Keratinocyte (primary cell): Measurements from ENCODE around the gene PTPRN2. TPM values are rescaled to one million over a fixed set of nuclear protein-coding genes. Genes with fewer than 3 reads are reported as not detected.

Source experiments
- DNase-seq: peaks from one replicate; pipeline ENCODE4 v3.0.0-alpha.2; 2011; ENCODE audit warnings: low read depth, missing footprints, low spot score
- FAIRE-seq: peaks from 2 replicates; lab custom pipeline; 2011; peaks lifted over from hg19 to GRCh38; lab: Jason Lieb, UNC
- H2AFZ ChIP-seq: 2 replicates; pipeline ENCODE4 v1.6.0; 2012; ENCODE audit warnings: low read length, control low read depth, inconsistent platforms; ENCODE audit not compliant: control insufficient read depth
- H3K27ac ChIP-seq: 2 replicates; pipeline ENCODE4 v1.5.1; 2011; ENCODE audit warnings: low read length; ENCODE audit not compliant: control insufficient read depth, insufficient read depth
- H3K27me3 ChIP-seq: 3 replicates; pipeline ENCODE4 v1.6.0; 2011; ENCODE audit warnings: low read length; ENCODE audit not compliant: control insufficient read depth, insufficient read depth; ENCODE audit errors: extremely low read depth
- H3K36me3 ChIP-seq, 2 experiments: 2 replicates in 1 of 2; 3 replicates in 1 of 2; pipeline ENCODE4 v1.5.1; 2011; ENCODE audit warnings: low read length in 2 of 2, mild to moderate bottlenecking in 1 of 2; ENCODE audit not compliant: control insufficient read depth in 2 of 2, insufficient read depth in 2 of 2; ENCODE audit errors: extremely low read depth in 1 of 2
- H3K4me1 ChIP-seq: 3 replicates; pipeline ENCODE4 v1.5.1; 2011; ENCODE audit warnings: low read length; ENCODE audit not compliant: control insufficient read depth, insufficient read depth; ENCODE audit errors: extremely low read depth
- H3K4me2 ChIP-seq: 3 replicates; pipeline ENCODE4 v1.6.0; 2011; ENCODE audit warnings: low read depth, low read length; ENCODE audit not compliant: control insufficient read depth, insufficient read depth; ENCODE audit errors: extremely low read depth
- H3K4me3 ChIP-seq, 3 experiments: fragments of 200-600 bp in 1 of 3; sonication (generic) in 1 of 3; 2 replicates in 2 of 3; 3 replicates in 1 of 3; pipeline ENCODE4 v1.5.1; 2011 to 2016; ENCODE audit warnings: low read length in 3 of 3, mild to moderate bottlenecking in 3 of 3, control low read depth in 2 of 3, inconsistent platforms in 1 of 3, low read depth in 1 of 3, mixed read lengths in 1 of 3, mixed run types in 1 of 3, moderate library complexity in 1 of 3; ENCODE audit not compliant: control insufficient read depth in 2 of 3, insufficient read depth in 2 of 3; ENCODE audit errors: extremely low read depth in 1 of 3
- H3K79me2 ChIP-seq: 2 replicates; pipeline ENCODE4 v1.6.0; 2012; ENCODE audit warnings: low read length; ENCODE audit not compliant: control insufficient read depth, insufficient read depth
- H3K9ac ChIP-seq: 3 replicates; pipeline ENCODE4 v1.6.0; 2011; ENCODE audit warnings: low read length; ENCODE audit not compliant: control insufficient read depth, insufficient read depth; ENCODE audit errors: extremely low read depth
- H3K9me1 ChIP-seq: 3 replicates; pipeline ENCODE4 v1.6.0; 2011; ENCODE audit warnings: low read length; ENCODE audit not compliant: control insufficient read depth, insufficient read depth; ENCODE audit errors: extremely low read depth
- H3K9me3 ChIP-seq: 2 replicates; pipeline ENCODE4 v1.5.1; 2012; ENCODE audit warnings: low read depth, low read length; ENCODE audit not compliant: control insufficient read depth
- H4K20me1 ChIP-seq: 3 replicates; pipeline ENCODE4 v1.6.0; 2011; ENCODE audit warnings: low read length; ENCODE audit not compliant: control insufficient read depth, insufficient read depth; ENCODE audit errors: extremely low read depth
- CTCF ChIP-seq, 3 experiments: IDR thresholded peaks in 1 of 3; conservative IDR thresholded peaks in 1 of 3; optimal IDR thresholded peaks in 1 of 3; 2 replicates in 2 of 3; 3 replicates in 1 of 3; pipeline versions ENCODE3 to v1.5.1; 2011; ENCODE audit warnings: low read length in 3 of 3, mild to moderate bottlenecking in 3 of 3, moderate library complexity in 2 of 3, control low read depth in 1 of 3, inconsistent platforms in 1 of 3; ENCODE audit not compliant: insufficient read depth in 2 of 3; ENCODE audit errors: extremely low read depth in 1 of 3
- EZH2 ChIP-seq: IDR thresholded peaks from one replicate; pipeline ENCODE4 v1.6.1; 2012; ENCODE audit warnings: inconsistent platforms, mild to moderate bottlenecking, low read length, moderate library complexity
- dilution Hi-C: fragments of 300-500 bp; cut with MboI; formaldehyde crosslinking; loops from one replicate; pipeline ENCODE4 v1.7.0; 2020; ENCODE audit warnings: low sequenced_read_pairs; ENCODE audit not compliant: extremely low pct_ligation_motif_present
- polyA plus RNA-seq, 5 experiments: library from polyadenylated mRNA; depleted of rRNA in 3 of 5; stranded (reverse) in 3 of 5; stranded (forward) in 1 of 5; unstranded in 1 of 5; fragments of >200 nt; gene quantifications; 1 replicate in 1 of 5; 2 replicates in 3 of 5; 3 replicates in 1 of 5; pipeline versions ENCODE4 v1.2.1 to v1.2.3, GENCODE V29; 2011 to 2012; ENCODE audit warnings: missing spikeins in 2 of 5, low read depth in 1 of 5, low replicate concordance in 1 of 5

PTPRN2 gene
- polyA plus RNA-seq, 1 donor (not counting 4 experiments of a cell fraction or from before 2014, with no cell fraction given): not detected

DNA sequence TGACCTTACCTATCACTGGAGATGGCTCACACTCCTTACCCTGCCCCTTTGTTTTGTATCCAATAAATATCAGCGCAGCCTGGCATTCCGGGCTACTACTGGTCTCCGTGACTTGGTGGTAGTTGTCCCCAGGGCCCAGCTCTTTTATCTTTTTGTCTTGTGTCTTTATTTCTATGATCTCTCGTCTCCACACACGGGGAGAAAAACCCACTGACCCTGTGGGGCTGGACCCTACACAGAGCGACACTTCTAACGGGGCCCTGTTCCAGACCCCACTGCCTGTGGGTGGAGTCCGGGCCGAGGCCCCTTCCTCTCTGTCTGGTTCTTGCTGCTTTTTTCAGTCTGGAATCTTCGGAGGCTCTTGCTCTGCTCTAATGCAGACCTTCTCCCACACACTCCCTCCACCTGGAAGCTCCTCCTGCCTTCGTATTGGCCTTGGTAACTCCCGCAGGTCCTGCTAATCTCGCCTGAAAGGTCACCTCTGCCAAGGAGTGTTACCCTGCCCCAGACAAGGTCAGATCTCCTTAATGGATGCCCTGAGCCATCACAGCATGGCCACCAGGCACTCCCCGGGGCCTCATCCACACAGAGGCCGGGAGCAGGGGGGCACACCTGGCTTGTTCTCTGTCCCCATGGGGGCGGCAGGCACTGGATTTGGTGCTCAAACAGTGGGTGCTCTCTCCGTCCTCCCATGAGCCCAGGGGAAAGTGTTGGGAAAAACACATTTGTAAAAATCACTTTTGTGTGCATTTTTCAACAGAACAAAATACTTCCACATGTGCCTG lies 531.7 kb downstream of the PTPRN2 start:
- dilution Hi-C loops: no loop called here
- no peak overlapping the region for H3K9ac ChIP-seq
- H4K20me1 ChIP-seq: no peaks in the 10 kb centered on the region
- H3K79me2 ChIP-seq: no peaks in the 10 kb centered on the region
- H3K36me3 ChIP-seq: no peaks in the 10 kb centered on the region
- FAIRE-seq: no peak
- H3K4me3 ChIP-seq: no peak overlapping the region
- peaks cover 12% of the 10 kb centered on the region for H3K9me3 ChIP-seq
- no peak for DNase-seq
- no peak overlapping the region for H3K27ac ChIP-seq
- no peak overlapping the region for H3K4me2 ChIP-seq
- no peaks in the 10 kb centered on the region for H3K9me1 ChIP-seq
- no peak overlapping the region for H2AFZ ChIP-seq
- H3K4me1 ChIP-seq: no peaks in the 10 kb centered on the region
- H3K27me3 ChIP-seq: no peaks in the 10 kb centered on the region
- no peak for TF ChIP-seq EZH2
- no peak for TF ChIP-seq CTCF (optimal IDR thresholded peaks at IDR 0.05 in 1 of 3, IDR thresholded peaks at IDR 0.05 in 1 of 3, conservative IDR thresholded peaks at IDR 0.05 in 1 of 3; ENCODE audit: extremely low read depth in 1 of 3, insufficient read depth in 2 of 3, low read length in 3 of 3)

DNA sequence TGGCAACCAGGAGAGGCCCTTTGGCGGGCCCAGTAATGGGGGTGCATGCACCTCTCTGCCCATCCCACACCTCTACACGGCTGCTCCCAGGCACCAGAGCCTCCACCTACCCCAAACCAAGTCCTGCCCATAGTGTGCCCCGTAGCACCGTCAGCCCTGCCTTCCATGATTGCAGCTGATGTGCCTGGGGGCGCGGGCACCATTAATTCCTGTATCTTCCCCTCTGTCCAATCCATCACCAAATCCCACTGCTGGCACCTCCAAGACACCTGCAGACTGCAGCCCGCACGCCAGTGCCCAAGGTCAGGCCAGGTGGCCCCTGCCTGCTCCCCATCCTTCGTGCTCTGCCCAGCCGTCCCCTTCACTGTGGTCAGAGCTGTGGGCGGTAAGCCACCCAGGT lies 533.0 kb downstream of the PTPRN2 start:
- no peak for FAIRE-seq

More for the DNA sequence above, 533.0 kb downstream of the PTPRN2 start:
- Histone ChIP-seq H3K9me3 (peaks cover 14% of the 10 kb centered on the region), H3K4me2 (no peak overlapping the region), H3K4me3 (no peak overlapping the region), H3K79me2 (no peaks in the 10 kb centered on the region), H3K9ac (no peak overlapping the region), H3K27me3 (no peaks in the 10 kb centered on the region), H3K4me1 (no peaks in the 10 kb centered on the region), H4K20me1 (no peaks in the 10 kb centered on the region), H3K36me3 (no peaks in the 10 kb centered on the region), H2AFZ (no peak overlapping the region), H3K9me1 (no peaks in the 10 kb centered on the region), H3K27ac (no peak overlapping the region)
- DNase-seq: no peak
- dilution Hi-C loops: no loop called here
- TF ChIP-seq EZH2 (no peak), CTCF (optimal IDR thresholded peaks at IDR 0.05 in 1 of 3, IDR thresholded peaks at IDR 0.05 in 1 of 3, conservative IDR thresholded peaks at IDR 0.05 in 1 of 3; ENCODE audit: extremely low read depth in 1 of 3, insufficient read depth in 2 of 3, low read length in 3 of 3) (no peak)
